Vagina (tissue), 2 donors: Measurements from ENCODE around the gene MMEL1. TPM values are rescaled to one million over a fixed set of nuclear protein-coding genes. Genes with fewer than 3 reads are reported as not detected.
"Not testable (repeated sequence)": the region's sequence is repeated elsewhere in the genome, so short reads cannot be mapped to it uniquely, and the experiment has no call there.

ENCODE experiments used
- DNase-seq, 2 donors: peaks; one replicate each; pipeline ENCODE4 v3.0.0-alpha.2; 2017; ENCODE audit errors: extremely low spot score in 2 of 2
- H3K27ac ChIP-seq: fragments of 200-600 bp; sonication (generic); one replicate; pipeline ENCODE4 v1.5.1; 2019
- H3K27me3 ChIP-seq: fragments of 200-600 bp; sonication (generic); one replicate; pipeline ENCODE4 v1.5.1; 2019
- H3K36me3 ChIP-seq, 2 donors: fragments of 200-600 bp; sonication (generic); one replicate each; pipeline ENCODE4 v1.5.1; 2017 to 2019
- H3K4me1 ChIP-seq: fragments of 200-600 bp; sonication (generic); one replicate; pipeline ENCODE4 v1.5.1; 2019
- H3K4me3 ChIP-seq, 2 donors: fragments of 200-600 bp; sonication (generic); 1 replicate in 1 of 2; 2 replicates in 1 of 2; pipeline ENCODE4 v1.5.1; 2016 to 2019
- H3K9me3 ChIP-seq: fragments of 200-600 bp; sonication (generic); one replicate; pipeline ENCODE4 v1.5.1; 2019
- CTCF ChIP-seq, 3 experiments: fragments of 450-650 bp in 2 of 3; fragments of 200-600 bp in 1 of 3; sonication (generic) in 1 of 3; IDR thresholded peaks; one replicate each; pipeline ENCODE4 v1.5.1; 2017 to 2019; ENCODE audit warnings: antibody characterized with exemption in 3 of 3, mild to moderate bottlenecking in 2 of 3, moderate library complexity in 2 of 3
- POLR2A ChIP-seq, 2 donors: fragments of 450-650 bp; IDR thresholded peaks; one replicate each; pipeline ENCODE4 v1.6.1; 2017; ENCODE audit warnings: antibody characterized with exemption in 2 of 2, mild to moderate bottlenecking in 2 of 2, moderate library complexity in 2 of 2
- POLR2AphosphoS5 ChIP-seq, 2 donors: sonication (generic); formaldehyde crosslinking; IDR thresholded peaks; one replicate each; pipeline ENCODE4 v1.9.0; 2017; ENCODE audit warnings: antibody characterized with exemption in 2 of 2, mild to moderate bottlenecking in 2 of 2, low read depth in 1 of 2; ENCODE audit not compliant: insufficient read depth in 1 of 2
- intact Hi-C: fragments of 100-400 bp; cut with DNase I; formaldehyde crosslinking; loops from one replicate; pipeline ENCODE4 v1.15.1; 2023
- total RNA-seq: library from RNA; depleted of rRNA; stranded (reverse); fragments of >200 nt; gene quantifications from one replicate; pipeline ENCODE4 v1.2.3, GENCODE V29; 2016

The MMEL1 gene
- 4.4 TPM for total RNA-seq

- no peak for DNase-seq
- Histone ChIP-seq H3K9me3 (no peaks in the 10 kb centered on the region), H3K4me3 (no peak within 1 kb of the TSS), H3K27me3 (peaks cover 10% of the 10 kb centered on the region), H3K27ac (no peak within 1 kb of the TSS), H3K4me1 (peaks cover 7% of the 10 kb centered on the region), H3K36me3 (no peaks in the 10 kb centered on the region)
- intact Hi-C loops = no loop called here
- no peak for TF ChIP-seq POLR2A (IDR thresholded peaks at IDR 0.05)
- no peak for TF ChIP-seq CTCF (IDR thresholded peaks at IDR 0.05)
- no peak for TF ChIP-seq POLR2AphosphoS5 (IDR thresholded peaks at IDR 0.05; ENCODE audit: insufficient read depth in 1 of 2, low read depth in 1 of 2)
Measured at GRCh38 chr1:2632561-2633361, at the start of gene MMEL1. Gene MMEL1, minus strand, starts transcription at chr1:2633016. Its CDS starts 3,532 bp downstream, at chr1:2629484.

- H3K27me3 ChIP-seq, H3K4me1 ChIP-seq, intact Hi-C loops, DNase-seq, H3K36me3 ChIP-seq, H3K9me3 ChIP-seq, H3K27ac ChIP-seq, H3K4me3 ChIP-seq: not testable (repeated sequence)
Measured at GRCh38 chr1:2676726-2677125, 43.9 kb upstream of the MMEL1 start.

- H3K27ac ChIP-seq, H3K9me3 ChIP-seq, H3K27me3 ChIP-seq, DNase-seq, H3K4me1 ChIP-seq, H3K4me3 ChIP-seq, H3K36me3 ChIP-seq, intact Hi-C loops: not testable (repeated sequence)
Measured at GRCh38 chr1:2671656-2672055, 38.8 kb upstream of the MMEL1 start.

- intact Hi-C loops, DNase-seq, H3K4me3 ChIP-seq: not testable (repeated sequence)
Measured at GRCh38 chr1:2659806-2660205, 27.0 kb upstream of the MMEL1 start.

GRCh38 chr1:2657909-2658308 lies 25.1 kb upstream of the MMEL1 start:
- DNase-seq, H3K9me3 ChIP-seq, H3K27me3 ChIP-seq, H3K27ac ChIP-seq, H3K4me3 ChIP-seq, H3K4me1 ChIP-seq, H3K36me3 ChIP-seq, intact Hi-C loops: not testable (repeated sequence)

More at GRCh38 chr1:2659806-2660205, 27.0 kb upstream of the MMEL1 start:
- H3K27ac ChIP-seq, H3K36me3 ChIP-seq, H3K4me1 ChIP-seq, H3K9me3 ChIP-seq, H3K27me3 ChIP-seq: not testable (repeated sequence)

- DNase-seq, intact Hi-C loops, H3K4me1 ChIP-seq: not testable (repeated sequence)
Measured at GRCh38 chr1:2657124-2657523, 24.3 kb upstream of the MMEL1 start.

GRCh38 chr1:2655598-2656434 lies 23.0 kb upstream of the MMEL1 start:
- H3K36me3 ChIP-seq, intact Hi-C loops, H3K9me3 ChIP-seq, DNase-seq, H3K4me1 ChIP-seq, H3K27ac ChIP-seq, H3K27me3 ChIP-seq, H3K4me3 ChIP-seq: not testable (repeated sequence)

More at GRCh38 chr1:2657124-2657523, 24.3 kb upstream of the MMEL1 start:
- H3K27ac ChIP-seq, H3K9me3 ChIP-seq, H3K27me3 ChIP-seq, H3K4me3 ChIP-seq, H3K36me3 ChIP-seq: not testable (repeated sequence)

GRCh38 chr1:2654443-2654948 lies 21.7 kb upstream of the MMEL1 start:
- H3K9me3 ChIP-seq, H3K4me1 ChIP-seq, H3K36me3 ChIP-seq, H3K4me3 ChIP-seq, H3K27me3 ChIP-seq, intact Hi-C loops, H3K27ac ChIP-seq: not testable (repeated sequence)
- peak in 1 of 2 donors; percentile 92 for DNase-seq

GRCh38 chr1:2653741-2654442 lies 21.1 kb upstream of the MMEL1 start:
- H3K27me3 ChIP-seq, H3K27ac ChIP-seq, H3K36me3 ChIP-seq, H3K9me3 ChIP-seq, H3K4me1 ChIP-seq, H3K4me3 ChIP-seq, intact Hi-C loops, DNase-seq: not testable (repeated sequence)

GRCh38 chr1:2652926-2653571 lies 20.2 kb upstream of the MMEL1 start:
- H3K4me1 ChIP-seq, H3K27me3 ChIP-seq, H3K4me3 ChIP-seq, H3K36me3 ChIP-seq, H3K27ac ChIP-seq, DNase-seq, H3K9me3 ChIP-seq, intact Hi-C loops: not testable (repeated sequence)
